Cardiac fibroblast (primary cell): Measurements from ENCODE around the gene MPL.
"Not testable (repeated sequence)": the region's sequence is repeated elsewhere in the genome, so short reads cannot be mapped to it uniquely, and the experiment has no call there.

Experiments used
- DNase-seq, 2 donors: peaks; one replicate each; pipeline versions ENCODE4 v3.0.0 to v3.0.0-alpha.2; 2010; ENCODE audit warnings: low read depth in 2 of 2
- H3K4me3 ChIP-seq, 2 donors: replicated peaks in 1 of 2; 1 replicate in 1 of 2; 2 replicates in 1 of 2; pipeline ENCODE4 v1.5.1; 2011; ENCODE audit warnings: low read depth in 2 of 2, low read length in 2 of 2, mild to moderate bottlenecking in 2 of 2, moderate library complexity in 1 of 2
- CTCF ChIP-seq: IDR thresholded peaks from one replicate; pipeline ENCODE4 v1.5.1; 2011; ENCODE audit warnings: low read depth, mild to moderate bottlenecking, low read length, inconsistent platforms

MPL gene

GRCh38 chr1:43392702-43393101 is 55.1 kb downstream of the MPL start:
- H3K4me3 ChIP-seq, result no peak overlapping the region
- DNase-seq, result no peak
- TF ChIP-seq CTCF, result no peak

- no peak overlapping the region for H3K4me3 ChIP-seq
- TF ChIP-seq CTCF, result no peak
- no peak for DNase-seq
Measured at GRCh38 chr1:43395523-43395922, 57.9 kb downstream of the MPL start.

DNA sequence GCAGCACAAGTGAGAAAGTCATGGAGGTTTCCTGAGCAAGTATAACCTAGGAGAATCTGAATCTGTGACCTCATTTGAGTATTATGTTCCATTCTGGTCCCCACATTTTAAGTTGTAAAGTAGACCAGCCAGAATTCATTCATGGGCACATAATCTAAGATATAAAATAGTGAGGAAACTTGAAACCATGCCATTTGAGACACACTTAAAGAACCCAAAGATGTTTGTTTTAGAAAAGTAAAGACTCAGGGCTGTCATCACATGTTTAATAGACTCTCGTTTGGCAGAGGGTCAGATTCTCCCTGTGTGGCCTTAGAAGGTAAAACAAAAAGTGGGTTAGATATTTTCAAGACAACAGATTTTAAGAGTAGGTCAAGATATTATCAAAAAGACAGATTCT is 58.4 kb downstream of the MPL start:
- no peak overlapping the region for H3K4me3 ChIP-seq
- no peak for DNase-seq
- no peak for TF ChIP-seq CTCF

- TF ChIP-seq CTCF, result no peak
- no peak for DNase-seq
- no peak overlapping the region for H3K4me3 ChIP-seq
Measured at GRCh38 chr1:43398227-43398626, 60.6 kb downstream of the MPL start.

DNA sequence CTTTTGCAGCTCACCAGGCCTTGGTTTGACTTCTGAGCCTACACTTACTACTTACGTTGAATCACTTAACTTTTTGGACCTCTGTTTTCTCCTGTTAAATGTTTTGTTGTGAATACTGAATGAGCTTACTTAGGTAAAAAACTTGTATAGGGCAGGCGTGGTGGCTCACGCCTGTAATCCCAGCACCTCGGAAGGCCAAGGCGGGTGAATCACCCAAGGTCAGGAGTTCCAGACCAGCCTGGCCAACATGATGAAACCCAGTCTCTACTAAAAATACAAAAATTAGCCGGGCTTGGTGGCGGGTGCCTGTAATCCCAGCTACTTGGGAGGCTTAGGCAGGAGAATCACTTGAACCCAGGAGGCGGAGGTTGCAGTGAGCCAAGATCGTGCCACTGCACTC is 62.8 kb downstream of the MPL start:
- not testable (repeated sequence) for DNase-seq, H3K4me3 ChIP-seq

DNA sequence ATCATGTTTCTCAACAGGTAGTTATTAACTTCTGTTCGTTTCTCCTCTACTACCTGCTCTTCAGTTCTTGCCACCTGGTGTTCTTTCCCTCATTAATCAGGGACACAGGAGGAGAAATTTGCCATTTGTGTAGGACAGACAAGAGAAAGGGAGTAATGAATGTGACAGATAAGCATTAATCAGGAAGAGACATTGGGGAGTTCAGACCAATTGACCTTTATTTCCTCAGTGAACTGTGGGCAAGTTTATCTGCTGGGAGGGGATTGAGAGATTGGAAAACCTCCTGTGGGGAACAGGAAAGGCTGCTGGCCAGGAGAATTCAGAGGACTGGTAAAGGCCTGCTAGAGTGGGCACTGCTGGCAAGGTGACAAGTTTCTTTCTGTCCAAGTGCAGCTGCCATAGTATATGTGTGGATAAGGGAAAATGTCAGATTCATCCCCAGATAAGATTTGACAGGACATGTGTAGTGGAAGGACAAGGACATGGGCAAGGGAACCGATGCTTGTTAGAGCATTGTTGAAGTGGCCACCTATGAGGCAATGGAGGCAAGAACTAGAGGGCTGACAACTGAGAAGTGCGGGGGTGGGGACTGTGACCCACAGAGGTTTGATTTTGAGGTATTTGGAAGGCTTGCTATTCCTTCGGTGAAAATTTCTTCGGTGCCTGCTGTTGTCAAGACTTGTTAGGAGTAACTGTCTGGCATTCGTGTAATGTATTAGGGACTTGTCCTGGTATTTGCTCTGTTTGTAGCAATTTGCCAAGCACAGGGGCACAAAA is 64.7 kb downstream of the MPL start:
- no peak for DNase-seq
- TF ChIP-seq CTCF, result no peak
- H3K4me3 ChIP-seq, result no peak overlapping the region
